ENCODE results near the gene PAGE4.

DNA sequence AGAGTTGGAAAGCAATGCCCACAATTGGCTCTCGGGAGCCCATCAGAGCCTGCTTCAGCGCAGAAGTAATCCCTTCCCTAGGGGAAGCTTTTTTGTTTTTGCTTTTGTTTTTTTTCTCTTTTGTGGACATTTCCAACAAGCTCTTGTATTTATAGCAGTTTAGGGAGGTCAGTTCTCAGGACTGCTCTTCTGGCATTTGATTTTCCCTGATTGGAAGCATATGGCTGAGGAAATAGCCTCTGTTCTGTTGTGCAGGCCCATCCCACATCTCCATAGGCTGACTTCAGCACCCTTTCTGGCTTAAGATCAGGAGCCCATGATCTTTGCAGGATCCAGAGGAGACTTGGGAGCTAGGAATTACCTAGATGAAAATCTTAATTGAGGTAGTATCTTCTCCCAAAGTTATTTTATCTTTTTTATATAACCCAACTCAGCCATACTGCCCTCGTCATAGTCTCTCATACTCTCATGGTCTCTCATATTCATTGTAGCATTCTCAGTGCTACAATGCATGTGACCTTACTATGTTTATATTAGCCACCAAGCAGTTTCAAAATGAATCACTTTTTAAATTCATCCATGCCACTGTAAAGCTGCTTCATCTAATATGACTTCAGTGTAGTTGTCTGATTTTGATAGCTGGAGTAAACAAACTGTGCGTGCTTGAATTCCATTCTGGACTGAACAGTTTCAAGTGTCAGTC lies 16.7 kb downstream of the PAGE4 start:
- TF ChIP-seq, protein P1, sequence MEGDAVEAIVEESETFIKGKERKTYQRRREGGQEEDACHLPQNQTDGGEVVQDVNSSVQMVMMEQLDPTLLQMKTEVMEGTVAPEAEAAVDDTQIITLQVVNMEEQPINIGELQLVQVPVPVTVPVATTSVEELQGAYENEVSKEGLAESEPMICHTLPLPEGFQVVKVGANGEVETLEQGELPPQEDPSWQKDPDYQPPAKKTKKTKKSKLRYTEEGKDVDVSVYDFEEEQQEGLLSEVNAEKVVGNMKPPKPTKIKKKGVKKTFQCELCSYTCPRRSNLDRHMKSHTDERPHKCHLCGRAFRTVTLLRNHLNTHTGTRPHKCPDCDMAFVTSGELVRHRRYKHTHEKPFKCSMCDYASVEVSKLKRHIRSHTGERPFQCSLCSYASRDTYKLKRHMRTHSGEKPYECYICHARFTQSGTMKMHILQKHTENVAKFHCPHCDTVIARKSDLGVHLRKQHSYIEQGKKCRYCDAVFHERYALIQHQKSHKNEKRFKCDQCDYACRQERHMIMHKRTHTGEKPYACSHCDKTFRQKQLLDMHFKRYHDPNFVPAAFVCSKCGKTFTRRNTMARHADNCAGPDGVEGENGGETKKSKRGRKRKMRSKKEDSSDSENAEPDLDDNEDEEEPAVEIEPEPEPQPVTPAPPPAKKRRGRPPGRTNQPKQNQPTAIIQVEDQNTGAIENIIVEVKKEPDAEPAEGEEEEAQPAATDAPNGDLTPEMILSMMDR (IDR thresholded peaks at IDR 0.05), result no peak
- TF ChIP-seq EP300 (IDR thresholded peaks at IDR 0.05), result no peak
